CD4-positive, alpha-beta T cell treated with Interleukin-15 for 1 hour (primary cell): Measurements from ENCODE around the gene RSRC2.
"Not testable (repeated sequence)": the region's sequence is repeated elsewhere in the genome, so short reads cannot be mapped to it uniquely, and the experiment has no call there.

ENCODE experiments used
- DNase-seq: peaks from one replicate; pipeline ENCODE4 v3.0.0-alpha.2; 2020

The RSRC2 gene

GRCh38 chr12:122483969-122484368, 42.8 kb downstream of the RSRC2 start:
- no peak for DNase-seq

- DNase-seq, result no peak
Observed at GRCh38 chr12:122481861-122482260, 44.9 kb downstream of the RSRC2 start.

GRCh38 chr12:122480753-122481152, 46.0 kb downstream of the RSRC2 start:
- DNase-seq, result no peak

- DNase-seq, result no peak
Observed at GRCh38 chr12:122474324-122474716, 52.4 kb downstream of the RSRC2 start.

GRCh38 chr12:122473543-122474323, 53.0 kb downstream of the RSRC2 start:
- DNase-seq, result no peak

GRCh38 chr12:122471324-122472226, 55.2 kb downstream of the RSRC2 start:
- DNase-seq, result no peak

GRCh38 chr12:122470576-122470975, 56.2 kb downstream of the RSRC2 start:
- not testable (repeated sequence) for DNase-seq

GRCh38 chr12:122469856-122470255, 56.9 kb downstream of the RSRC2 start:
- DNase-seq, result not testable (repeated sequence)

GRCh38 chr12:122467983-122468382, 58.8 kb downstream of the RSRC2 start:
- DNase-seq, result no peak

- DNase-seq, result peak; percentile 40
Observed at GRCh38 chr12:122464317-122465042, 62.3 kb downstream of the RSRC2 start.

- DNase-seq, result no peak
Observed at GRCh38 chr12:122460641-122461040, 66.1 kb downstream of the RSRC2 start.

- no peak for DNase-seq
Observed at GRCh38 chr12:122460061-122460460, 66.7 kb downstream of the RSRC2 start.

GRCh38 chr12:122459211-122459610, 67.5 kb downstream of the RSRC2 start:
- no peak for DNase-seq

- no peak for DNase-seq
Observed at GRCh38 chr12:122458105-122459035, 68.4 kb downstream of the RSRC2 start.

- no peak for DNase-seq
Observed at GRCh38 chr12:122457627-122458026, 69.1 kb downstream of the RSRC2 start.

GRCh38 chr12:122454739-122455138, 72.0 kb downstream of the RSRC2 start:
- DNase-seq, result no peak

- no peak for DNase-seq
Observed at GRCh38 chr12:122454250-122454721, 72.5 kb downstream of the RSRC2 start.
